Measurements from ENCODE around the gene GFER. TPM values are rescaled to one million over a fixed set of nuclear protein-coding genes. Genes with fewer than 3 reads are reported as not detected.

GFER gene
- total RNA-seq, 1 experiment from 2014 or later, result 58.5 TPM

DNA sequence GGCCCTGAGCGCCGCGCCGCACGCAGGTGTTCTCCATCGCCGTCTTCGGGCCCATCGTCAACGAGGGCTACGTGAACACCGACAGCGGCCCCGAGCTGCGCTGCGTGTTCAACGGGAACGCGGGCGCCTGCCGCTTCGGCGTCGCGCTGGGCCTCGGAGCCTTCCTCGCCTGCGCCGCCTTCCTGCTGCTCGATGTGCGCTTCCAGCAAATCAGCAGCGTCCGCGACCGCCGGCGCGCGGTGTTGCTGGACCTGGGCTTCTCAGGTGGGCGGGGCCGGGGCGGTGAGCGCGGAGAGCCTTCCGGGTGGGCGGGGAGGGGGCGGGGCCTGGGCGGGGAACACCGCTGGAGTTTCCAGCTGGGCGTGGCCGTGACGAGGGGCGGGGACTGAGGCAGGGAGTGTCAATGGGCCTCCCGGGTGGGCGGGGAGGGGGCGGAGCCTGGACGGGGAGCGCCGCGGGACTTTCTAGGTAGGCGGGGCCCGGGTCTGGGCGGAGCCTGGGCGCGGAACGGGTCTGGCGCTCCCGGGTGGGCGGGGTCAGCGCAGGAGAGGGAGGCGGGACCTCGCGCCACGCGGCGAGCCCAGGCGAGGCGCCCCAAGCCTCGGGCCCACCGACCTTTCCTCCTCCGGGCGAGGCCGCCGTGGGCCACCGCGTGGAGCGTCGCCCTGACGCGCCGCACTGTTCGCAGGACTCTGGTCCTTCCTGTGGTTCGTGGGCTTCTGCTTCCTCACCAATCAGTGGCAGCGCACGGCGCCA is 8.1 kb downstream of the GFER start (continued):
- TF ChIP-seq, protein P1, sequence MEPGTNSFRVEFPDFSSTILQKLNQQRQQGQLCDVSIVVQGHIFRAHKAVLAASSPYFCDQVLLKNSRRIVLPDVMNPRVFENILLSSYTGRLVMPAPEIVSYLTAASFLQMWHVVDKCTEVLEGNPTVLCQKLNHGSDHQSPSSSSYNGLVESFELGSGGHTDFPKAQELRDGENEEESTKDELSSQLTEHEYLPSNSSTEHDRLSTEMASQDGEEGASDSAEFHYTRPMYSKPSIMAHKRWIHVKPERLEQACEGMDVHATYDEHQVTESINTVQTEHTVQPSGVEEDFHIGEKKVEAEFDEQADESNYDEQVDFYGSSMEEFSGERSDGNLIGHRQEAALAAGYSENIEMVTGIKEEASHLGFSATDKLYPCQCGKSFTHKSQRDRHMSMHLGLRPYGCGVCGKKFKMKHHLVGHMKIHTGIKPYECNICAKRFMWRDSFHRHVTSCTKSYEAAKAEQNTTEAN (CRISPR knock-in tag; IDR thresholded peaks at IDR 0.05), result peak; percentile 83
- TF ChIP-seq TEAD1 (CRISPR knock-in tag; IDR thresholded peaks at IDR 0.05) (peak; percentile 96), GABPB1 (CRISPR knock-in tag; IDR thresholded peaks at IDR 0.05) (no peak), KAT7 (CRISPR knock-in tag; IDR thresholded peaks at IDR 0.05; ENCODE audit: borderline replicate concordance) (peak; percentile 75; the same call in 1 of the 2 replicates), ZNF671 (CRISPR knock-in tag; IDR thresholded peaks at IDR 0.05) (no peak), NR2C2 (CRISPR knock-in tag; IDR thresholded peaks at IDR 0.05) (peak; percentile 76; the same call in 1 of the 2 replicates), GRHL2 (CRISPR knock-in tag; IDR thresholded peaks at IDR 0.05; ENCODE audit: insufficient replicate concordance, severe bottlenecking) (no peak), TCF7 (CRISPR knock-in tag; IDR thresholded peaks at IDR 0.05; ENCODE audit: low read depth) (peak; percentile 91; the same call in 1 of the 2 replicates), RELA (CRISPR knock-in tag; IDR thresholded peaks at IDR 0.05; ENCODE audit: borderline replicate concordance) (peak; percentile 96)
- TF ChIP-seq, protein P2, sequence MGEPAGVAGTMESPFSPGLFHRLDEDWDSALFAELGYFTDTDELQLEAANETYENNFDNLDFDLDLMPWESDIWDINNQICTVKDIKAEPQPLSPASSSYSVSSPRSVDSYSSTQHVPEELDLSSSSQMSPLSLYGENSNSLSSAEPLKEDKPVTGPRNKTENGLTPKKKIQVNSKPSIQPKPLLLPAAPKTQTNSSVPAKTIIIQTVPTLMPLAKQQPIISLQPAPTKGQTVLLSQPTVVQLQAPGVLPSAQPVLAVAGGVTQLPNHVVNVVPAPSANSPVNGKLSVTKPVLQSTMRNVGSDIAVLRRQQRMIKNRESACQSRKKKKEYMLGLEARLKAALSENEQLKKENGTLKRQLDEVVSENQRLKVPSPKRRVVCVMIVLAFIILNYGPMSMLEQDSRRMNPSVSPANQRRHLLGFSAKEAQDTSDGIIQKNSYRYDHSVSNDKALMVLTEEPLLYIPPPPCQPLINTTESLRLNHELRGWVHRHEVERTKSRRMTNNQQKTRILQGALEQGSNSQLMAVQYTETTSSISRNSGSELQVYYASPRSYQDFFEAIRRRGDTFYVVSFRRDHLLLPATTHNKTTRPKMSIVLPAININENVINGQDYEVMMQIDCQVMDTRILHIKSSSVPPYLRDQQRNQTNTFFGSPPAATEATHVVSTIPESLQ (CRISPR knock-in tag; IDR thresholded peaks at IDR 0.05), result peak; percentile 77; the same call in 1 of the 2 replicates
- TF ChIP-seq, protein P3, sequence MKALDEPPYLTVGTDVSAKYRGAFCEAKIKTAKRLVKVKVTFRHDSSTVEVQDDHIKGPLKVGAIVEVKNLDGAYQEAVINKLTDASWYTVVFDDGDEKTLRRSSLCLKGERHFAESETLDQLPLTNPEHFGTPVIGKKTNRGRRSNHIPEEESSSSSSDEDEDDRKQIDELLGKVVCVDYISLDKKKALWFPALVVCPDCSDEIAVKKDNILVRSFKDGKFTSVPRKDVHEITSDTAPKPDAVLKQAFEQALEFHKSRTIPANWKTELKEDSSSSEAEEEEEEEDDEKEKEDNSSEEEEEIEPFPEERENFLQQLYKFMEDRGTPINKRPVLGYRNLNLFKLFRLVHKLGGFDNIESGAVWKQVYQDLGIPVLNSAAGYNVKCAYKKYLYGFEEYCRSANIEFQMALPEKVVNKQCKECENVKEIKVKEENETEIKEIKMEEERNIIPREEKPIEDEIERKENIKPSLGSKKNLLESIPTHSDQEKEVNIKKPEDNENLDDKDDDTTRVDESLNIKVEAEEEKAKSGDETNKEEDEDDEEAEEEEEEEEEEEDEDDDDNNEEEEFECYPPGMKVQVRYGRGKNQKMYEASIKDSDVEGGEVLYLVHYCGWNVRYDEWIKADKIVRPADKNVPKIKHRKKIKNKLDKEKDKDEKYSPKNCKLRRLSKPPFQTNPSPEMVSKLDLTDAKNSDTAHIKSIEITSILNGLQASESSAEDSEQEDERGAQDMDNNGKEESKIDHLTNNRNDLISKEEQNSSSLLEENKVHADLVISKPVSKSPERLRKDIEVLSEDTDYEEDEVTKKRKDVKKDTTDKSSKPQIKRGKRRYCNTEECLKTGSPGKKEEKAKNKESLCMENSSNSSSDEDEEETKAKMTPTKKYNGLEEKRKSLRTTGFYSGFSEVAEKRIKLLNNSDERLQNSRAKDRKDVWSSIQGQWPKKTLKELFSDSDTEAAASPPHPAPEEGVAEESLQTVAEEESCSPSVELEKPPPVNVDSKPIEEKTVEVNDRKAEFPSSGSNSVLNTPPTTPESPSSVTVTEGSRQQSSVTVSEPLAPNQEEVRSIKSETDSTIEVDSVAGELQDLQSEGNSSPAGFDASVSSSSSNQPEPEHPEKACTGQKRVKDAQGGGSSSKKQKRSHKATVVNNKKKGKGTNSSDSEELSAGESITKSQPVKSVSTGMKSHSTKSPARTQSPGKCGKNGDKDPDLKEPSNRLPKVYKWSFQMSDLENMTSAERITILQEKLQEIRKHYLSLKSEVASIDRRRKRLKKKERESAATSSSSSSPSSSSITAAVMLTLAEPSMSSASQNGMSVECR (CRISPR knock-in tag; IDR thresholded peaks at IDR 0.05; ENCODE audit: borderline replicate concordance), result peak; percentile 92
- TF ChIP-seq, protein P4, sequence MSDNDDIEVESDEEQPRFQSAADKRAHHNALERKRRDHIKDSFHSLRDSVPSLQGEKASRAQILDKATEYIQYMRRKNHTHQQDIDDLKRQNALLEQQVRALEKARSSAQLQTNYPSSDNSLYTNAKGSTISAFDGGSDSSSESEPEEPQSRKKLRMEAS (CRISPR knock-in tag; IDR thresholded peaks at IDR 0.05), result peak; percentile 96
- TF ChIP-seq, protein P5, sequence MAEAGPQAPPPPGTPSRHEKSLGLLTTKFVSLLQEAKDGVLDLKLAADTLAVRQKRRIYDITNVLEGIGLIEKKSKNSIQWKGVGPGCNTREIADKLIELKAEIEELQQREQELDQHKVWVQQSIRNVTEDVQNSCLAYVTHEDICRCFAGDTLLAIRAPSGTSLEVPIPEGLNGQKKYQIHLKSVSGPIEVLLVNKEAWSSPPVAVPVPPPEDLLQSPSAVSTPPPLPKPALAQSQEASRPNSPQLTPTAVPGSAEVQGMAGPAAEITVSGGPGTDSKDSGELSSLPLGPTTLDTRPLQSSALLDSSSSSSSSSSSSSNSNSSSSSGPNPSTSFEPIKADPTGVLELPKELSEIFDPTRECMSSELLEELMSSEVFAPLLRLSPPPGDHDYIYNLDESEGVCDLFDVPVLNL (CRISPR knock-in tag; IDR thresholded peaks at IDR 0.05; ENCODE audit: borderline replicate concordance, low read depth), result peak; percentile 85; the same call in 1 of the 2 replicates
- TF ChIP-seq, protein P6, sequence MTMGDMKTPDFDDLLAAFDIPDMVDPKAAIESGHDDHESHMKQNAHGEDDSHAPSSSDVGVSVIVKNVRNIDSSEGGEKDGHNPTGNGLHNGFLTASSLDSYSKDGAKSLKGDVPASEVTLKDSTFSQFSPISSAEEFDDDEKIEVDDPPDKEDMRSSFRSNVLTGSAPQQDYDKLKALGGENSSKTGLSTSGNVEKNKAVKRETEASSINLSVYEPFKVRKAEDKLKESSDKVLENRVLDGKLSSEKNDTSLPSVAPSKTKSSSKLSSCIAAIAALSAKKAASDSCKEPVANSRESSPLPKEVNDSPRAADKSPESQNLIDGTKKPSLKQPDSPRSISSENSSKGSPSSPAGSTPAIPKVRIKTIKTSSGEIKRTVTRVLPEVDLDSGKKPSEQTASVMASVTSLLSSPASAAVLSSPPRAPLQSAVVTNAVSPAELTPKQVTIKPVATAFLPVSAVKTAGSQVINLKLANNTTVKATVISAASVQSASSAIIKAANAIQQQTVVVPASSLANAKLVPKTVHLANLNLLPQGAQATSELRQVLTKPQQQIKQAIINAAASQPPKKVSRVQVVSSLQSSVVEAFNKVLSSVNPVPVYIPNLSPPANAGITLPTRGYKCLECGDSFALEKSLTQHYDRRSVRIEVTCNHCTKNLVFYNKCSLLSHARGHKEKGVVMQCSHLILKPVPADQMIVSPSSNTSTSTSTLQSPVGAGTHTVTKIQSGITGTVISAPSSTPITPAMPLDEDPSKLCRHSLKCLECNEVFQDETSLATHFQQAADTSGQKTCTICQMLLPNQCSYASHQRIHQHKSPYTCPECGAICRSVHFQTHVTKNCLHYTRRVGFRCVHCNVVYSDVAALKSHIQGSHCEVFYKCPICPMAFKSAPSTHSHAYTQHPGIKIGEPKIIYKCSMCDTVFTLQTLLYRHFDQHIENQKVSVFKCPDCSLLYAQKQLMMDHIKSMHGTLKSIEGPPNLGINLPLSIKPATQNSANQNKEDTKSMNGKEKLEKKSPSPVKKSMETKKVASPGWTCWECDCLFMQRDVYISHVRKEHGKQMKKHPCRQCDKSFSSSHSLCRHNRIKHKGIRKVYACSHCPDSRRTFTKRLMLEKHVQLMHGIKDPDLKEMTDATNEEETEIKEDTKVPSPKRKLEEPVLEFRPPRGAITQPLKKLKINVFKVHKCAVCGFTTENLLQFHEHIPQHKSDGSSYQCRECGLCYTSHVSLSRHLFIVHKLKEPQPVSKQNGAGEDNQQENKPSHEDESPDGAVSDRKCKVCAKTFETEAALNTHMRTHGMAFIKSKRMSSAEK (CRISPR knock-in tag; IDR thresholded peaks at IDR 0.05; ENCODE audit: borderline replicate concordance), result no peak
- TF ChIP-seq, protein P7, sequence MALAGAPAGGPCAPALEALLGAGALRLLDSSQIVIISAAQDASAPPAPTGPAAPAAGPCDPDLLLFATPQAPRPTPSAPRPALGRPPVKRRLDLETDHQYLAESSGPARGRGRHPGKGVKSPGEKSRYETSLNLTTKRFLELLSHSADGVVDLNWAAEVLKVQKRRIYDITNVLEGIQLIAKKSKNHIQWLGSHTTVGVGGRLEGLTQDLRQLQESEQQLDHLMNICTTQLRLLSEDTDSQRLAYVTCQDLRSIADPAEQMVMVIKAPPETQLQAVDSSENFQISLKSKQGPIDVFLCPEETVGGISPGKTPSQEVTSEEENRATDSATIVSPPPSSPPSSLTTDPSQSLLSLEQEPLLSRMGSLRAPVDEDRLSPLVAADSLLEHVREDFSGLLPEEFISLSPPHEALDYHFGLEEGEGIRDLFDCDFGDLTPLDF (CRISPR knock-in tag; IDR thresholded peaks at IDR 0.05), result peak; percentile 91
- TF ChIP-seq, protein P8, sequence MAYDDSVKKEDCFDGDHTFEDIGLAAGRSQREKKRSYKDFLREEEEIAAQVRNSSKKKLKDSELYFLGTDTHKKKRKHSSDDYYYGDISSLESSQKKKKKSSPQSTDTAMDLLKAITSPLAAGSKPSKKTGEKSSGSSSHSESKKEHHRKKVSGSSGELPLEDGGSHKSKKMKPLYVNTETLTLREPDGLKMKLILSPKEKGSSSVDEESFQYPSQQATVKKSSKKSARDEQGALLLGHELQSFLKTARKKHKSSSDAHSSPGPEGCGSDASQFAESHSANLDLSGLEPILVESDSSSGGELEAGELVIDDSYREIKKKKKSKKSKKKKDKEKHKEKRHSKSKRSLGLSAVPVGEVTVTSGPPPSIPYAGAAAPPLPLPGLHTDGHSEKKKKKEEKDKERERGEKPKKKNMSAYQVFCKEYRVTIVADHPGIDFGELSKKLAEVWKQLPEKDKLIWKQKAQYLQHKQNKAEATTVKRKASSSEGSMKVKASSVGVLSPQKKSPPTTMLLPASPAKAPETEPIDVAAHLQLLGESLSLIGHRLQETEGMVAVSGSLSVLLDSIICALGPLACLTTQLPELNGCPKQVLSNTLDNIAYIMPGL (CRISPR knock-in tag; IDR thresholded peaks at IDR 0.05), result 0 out of 2 replicates have a peak, but pooled peaks have one; percentile 8
- TF ChIP-seq, protein P9, sequence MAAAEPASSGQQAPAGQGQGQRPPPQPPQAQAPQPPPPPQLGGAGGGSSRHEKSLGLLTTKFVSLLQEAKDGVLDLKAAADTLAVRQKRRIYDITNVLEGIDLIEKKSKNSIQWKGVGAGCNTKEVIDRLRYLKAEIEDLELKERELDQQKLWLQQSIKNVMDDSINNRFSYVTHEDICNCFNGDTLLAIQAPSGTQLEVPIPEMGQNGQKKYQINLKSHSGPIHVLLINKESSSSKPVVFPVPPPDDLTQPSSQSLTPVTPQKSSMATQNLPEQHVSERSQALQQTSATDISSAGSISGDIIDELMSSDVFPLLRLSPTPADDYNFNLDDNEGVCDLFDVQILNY (CRISPR knock-in tag; IDR thresholded peaks at IDR 0.05), result peak; percentile 70; the same call in 1 of the 2 replicates
